RPMI8226 (cell line): ENCODE measurements around the gene MARCHF4.

ENCODE experiments used
- DNase-seq: peaks from one replicate; pipeline ENCODE4 v3.0.0-alpha.2; 2015

Gene MARCHF4, protein sequence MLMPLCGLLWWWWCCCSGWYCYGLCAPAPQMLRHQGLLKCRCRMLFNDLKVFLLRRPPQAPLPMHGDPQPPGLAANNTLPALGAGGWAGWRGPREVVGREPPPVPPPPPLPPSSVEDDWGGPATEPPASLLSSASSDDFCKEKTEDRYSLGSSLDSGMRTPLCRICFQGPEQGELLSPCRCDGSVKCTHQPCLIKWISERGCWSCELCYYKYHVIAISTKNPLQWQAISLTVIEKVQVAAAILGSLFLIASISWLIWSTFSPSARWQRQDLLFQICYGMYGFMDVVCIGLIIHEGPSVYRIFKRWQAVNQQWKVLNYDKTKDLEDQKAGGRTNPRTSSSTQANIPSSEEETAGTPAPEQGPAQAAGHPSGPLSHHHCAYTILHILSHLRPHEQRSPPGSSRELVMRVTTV

DNA sequence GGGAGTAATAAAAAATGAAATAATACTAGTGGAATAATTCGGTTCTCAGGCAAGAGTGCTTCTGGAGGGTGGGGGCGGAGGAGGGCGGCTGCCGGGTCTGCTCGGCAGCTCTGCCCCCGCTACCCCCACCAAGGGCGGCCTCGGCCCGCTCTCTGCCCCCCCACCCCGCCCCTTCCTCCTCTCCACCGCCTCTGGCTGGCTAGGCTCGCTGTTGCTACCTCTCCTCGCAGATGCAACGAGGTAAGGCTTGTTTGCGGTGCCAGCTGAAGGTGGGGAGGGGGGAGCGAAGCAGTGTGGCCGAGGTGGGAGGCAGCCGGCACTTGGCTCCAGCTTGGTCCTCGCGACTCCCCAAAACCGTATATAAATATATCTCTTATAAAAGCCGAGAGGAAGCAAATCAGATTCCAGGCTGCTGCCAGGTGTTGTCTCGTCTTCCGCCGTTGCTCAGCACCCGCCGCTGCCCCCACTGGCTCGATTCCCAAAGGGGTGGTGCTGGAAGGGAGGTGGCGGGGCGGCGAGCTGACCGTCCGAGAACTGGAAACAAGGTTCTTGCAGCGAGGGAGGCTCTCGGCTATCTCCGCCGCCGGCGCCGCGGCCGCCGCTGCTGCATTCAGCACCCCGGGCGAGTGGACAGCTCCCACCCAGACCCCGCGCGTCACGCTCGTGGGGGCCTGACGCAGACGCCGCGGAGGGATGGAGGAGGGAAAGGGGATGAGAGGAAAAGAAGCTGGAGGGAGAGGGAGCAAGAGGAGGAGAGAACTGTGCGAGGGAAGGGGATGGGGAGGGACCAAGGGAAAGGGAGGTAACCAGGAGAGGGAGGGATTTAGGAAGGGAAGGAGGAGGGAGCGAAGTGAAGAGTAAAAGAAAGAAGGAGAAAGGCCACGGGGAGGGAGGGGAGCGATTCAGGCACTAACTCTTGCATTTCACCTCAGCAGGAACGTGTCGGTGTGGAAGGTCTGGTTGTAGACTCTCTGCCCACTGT is at the start of gene MARCHF4:
Gene MARCHF4, minus strand, starts transcription at position 763 of the 982 bp plus-strand sequence. CDS start 2,223 bp downstream, outside the sequence.
- peak; percentile 43 for DNase-seq

DNA sequence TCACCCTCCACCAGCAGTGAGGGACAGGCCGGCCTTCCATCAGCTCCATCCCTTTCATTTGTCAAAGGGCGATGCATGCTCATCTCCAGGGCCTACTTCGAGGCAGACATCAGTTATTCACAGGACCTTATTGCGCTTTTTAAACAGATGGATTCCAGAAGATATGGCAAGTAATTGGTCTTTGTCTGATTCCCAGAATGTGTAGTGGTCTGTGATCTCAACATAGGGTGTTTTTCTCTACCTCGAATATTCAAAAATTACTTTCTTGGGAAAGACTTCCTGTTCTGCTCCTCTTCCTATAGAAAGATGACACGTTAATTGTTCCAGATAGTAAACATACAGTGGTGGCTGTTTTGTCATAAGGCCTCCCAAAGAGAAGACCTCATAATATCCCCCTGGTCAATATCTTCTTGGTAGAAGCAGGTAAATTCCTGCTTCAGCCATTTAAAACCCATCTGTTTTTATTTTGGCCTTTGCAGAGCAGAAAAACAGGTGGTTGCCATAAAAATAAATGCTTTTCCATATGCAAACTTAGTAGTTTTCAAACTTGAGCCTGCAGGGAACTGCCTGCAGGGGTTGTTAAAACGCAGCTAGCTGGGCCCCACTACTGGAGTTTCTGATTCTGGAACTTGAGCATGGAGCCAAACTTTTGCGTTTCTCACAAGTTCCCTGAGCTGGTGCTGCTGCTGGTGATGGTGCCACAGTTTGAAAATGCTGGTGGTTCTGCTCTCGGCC is 48.3 kb upstream of the MARCHF4 start:
- DNase-seq = no peak

DNA sequence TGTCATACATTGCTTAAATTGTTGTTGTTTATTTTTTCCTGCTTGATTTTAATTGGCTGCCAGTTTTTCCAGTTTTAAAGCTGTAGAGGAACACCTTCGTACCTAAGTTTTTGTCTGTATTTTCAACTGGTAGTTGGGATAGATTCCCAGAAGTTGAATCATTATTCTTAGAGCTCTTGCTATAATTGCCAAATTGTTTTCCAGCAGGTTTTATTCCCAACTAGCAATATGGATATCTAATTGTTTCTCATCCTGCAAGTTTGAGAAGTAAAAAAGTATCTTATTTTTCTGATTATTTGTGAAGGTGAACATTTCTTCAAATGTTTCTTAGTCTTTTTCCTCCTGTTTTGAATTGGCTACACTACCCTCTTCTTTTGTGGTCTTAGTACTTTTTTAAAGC is 46.7 kb upstream of the MARCHF4 start:
- no peak for DNase-seq

DNA sequence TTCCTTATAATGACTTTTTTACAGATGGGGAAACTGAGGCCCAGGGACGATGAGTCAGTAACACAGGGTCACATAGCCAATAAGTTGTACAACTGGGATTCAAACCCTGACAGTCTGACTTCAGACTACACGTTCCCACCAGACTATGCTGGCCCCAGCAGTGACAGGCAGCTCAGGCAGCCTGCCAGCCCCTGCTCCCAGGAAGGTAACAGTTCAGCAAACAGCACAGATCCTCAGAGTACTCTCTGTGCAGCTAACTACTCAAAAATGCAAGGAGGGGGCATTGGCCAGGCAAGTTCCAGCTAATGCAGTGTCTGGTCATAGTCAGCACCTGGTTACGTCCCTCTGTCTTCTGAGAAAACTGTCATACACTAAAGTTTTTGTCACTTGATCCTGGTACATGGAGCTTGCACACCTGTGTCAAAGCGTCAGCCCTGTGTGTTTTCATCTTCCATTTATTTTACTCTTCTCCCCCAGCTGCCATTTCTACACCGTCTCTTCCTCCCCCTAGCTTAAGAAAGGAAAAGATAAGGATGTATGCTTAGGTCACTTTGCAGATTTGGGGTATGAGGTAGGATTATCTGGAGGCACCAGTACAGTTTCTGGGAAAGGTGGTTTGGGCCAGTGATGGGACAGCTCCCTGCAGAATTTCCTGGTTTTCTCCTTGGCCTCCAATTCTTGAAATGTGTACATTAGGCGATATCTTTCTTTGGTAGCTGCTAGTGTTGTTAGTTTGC is 44.5 kb upstream of the MARCHF4 start:
- no peak for DNase-seq

DNA sequence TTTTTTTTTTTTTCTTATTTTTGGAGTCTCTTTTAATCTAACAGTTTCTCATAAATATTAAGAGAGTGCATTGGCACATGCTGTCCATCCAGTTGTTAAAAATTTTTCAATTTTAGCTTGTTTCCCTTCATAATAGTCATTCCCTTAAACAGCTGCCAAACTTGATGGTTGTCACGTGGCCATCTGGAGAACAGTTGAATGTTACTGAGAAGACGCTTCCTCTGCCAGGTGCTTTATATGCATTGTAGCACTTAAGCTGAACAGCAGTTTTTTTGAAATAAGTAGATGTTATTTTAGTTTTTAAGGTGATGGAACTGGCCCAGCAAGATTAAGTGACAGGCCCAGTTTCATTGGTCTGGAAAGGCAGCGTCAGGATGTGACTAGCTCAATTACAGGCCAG is 43.3 kb upstream of the MARCHF4 start:
- no peak for DNase-seq

DNA sequence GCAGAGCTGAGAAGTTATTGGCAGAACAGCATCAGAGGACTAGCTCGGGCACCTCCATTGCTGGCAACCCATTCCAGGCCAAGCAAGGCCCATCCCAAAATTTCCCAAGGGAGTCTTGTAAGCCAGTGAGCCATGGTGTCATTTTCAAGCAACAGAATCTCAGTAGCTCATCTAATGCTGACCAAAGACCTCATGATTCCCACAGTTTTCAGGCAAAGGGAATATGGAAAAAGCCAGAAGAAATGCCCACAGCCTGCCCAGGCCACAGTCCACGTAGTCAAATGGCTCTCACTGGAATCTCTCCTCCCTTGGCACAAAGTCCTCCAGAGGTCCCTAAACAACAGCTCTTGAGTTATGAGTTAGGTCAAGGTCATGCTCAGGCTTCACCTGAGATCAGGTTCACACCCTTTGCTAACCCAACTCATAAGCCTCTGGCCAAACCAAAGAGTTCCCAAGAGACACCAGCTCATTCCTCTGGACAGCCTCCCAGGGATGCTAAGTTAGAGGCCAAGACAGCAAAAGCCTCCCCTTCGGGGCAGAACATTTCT is 42.6 kb upstream of the MARCHF4 start:
- DNase-seq = no peak

DNA sequence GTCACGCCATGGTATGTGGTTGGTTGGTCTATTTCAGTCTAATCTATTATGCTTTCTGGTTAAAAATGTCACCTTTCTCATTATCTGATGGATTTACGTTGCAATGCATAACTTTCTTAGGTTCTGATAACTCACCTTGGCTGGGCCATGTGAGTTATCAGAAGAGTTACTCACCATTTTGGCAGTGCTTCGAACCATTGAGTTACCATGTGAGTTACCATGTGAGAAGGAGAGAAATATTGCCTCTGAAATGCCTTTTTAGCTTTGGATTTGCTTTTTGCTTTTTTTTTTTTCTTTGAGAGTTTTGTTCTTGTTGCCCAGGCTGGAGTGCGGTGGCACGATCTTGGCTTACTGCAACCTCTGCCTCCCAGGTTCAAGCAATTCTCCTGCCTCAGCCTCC is 41.6 kb upstream of the MARCHF4 start:
- no peak for DNase-seq

DNA sequence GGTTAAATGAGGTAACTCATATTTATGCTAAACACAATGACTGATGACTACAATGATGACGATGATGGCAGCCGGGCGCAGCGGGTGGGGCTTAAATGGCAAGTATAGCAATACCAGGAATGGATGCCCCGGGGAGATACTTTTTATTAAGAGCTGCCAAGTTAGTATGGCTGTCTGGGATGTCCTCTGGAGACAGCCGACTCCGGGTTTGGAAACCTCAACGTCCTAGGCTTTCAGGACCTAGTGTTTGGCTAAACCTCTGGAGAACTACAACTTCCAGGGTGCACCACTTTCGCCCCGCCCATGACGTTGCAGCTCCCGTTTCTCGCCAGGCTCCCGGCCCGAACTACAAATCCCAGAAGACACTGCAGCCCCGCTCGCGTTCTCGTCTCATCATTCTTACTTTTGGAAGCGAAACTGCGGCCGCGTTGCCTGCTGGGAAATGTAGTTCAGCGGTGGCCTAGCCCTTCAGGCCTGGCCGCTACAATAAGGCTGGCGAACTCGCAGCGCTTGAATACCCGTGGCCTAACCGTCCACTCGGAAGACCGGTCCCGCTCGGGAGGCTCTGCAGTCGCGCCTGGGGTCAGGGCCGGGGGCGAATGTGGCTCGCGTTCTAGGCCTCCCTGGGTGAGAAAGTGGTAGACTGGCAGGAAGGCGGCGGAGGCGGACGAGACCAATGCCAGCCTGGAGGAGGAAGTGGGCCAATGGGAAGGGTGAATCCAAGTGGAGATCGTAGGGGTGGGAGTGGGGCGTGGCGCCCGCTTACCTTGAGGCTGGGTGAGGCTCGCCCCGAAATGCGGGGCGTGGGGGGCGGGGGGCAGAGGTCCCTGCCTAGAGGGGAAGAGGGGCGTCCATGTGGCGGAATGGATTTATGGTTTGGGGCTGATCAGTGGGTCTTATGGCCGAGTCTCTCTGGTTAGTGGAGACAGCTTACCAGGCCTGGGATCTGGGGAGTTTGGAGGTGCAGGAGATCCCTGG is 40.0 kb upstream of the MARCHF4 start, which contains the start of gene SMARCAL1:
Gene SMARCAL1, plus strand, starts transcription at position 463 of the 978 bp plus-strand sequence. CDS start 2,221 bp downstream, outside the sequence.
- DNase-seq = peak; percentile 95

DNA sequence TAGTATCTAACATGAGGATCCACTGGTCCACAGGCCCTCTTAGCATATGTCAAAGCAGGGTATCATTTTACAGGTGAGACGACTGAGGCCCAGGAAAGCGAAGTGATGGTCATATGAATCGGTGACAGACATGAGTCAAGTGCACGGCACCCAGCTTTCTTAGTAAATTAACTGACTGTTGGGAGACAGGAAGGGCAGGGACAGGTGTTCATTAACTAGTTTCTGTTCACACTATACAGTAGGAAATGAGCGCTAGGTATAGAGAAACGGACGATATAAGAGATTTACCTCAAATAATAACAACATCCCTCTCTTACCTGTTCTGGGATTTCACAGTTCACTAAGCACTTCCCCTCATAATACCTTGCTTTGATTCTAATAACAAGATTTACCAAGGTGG is 38.3 kb upstream of the MARCHF4 start:
- no peak for DNase-seq

DNA sequence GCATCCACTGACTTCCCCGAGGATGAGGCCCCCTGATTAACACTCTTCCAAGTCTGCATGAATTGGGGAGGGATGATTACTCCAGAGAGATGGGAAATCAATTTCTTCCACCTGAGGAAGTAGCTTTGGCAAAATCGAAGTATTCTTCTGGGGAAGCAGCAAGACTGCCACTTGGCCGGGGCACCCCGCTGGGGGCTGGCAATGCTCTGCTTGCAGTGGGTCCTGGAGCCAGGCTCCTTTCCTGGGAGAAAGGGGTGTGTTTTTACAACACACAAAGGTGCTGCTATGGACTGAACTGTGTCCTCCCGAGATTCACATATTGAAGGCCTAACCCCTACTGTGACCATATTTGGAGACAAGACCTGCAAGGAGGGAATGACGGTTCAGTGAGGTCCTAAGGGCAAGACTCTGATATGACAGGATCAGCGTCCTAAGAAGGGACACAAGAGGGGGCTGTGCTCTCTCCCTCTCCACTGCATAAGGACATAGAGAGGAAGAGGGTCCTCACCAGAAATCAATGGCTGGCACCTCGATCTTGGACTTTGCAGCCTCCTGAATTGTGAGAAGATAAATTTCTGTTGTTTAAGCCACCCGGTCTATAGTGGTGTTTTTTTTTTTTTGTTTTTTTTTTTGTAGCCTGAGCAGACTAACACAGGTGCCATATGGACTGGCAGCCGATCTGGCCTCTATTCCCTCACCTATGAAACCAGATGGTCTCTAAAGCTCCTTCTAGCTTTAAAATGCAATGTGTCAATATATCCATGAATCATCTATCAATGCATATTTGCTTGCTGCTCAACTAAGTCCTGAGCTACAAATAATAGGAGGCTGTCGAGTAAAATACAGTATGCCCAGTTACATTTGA is 36.4 kb upstream of the MARCHF4 start:
- no peak for DNase-seq

DNA sequence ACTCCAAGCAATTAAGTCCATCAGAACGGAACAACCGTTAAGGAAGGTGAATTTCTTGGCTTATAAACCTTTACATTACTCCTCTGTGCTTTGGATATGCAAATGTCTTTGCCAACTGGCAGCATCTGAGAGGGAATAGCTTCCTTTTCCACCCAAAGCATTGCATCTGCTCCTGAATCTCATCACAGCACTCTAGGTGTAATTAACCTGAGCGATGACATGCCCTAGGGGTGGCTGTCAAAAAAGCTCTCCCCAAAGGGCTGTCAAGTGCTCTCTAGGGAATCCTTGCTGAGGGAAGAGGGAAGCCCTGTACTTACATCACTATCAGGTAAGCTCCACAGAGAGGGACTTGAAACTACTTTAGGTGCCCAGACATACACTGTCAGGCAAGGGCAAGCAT is 34.5 kb upstream of the MARCHF4 start:
- DNase-seq = no peak

DNA sequence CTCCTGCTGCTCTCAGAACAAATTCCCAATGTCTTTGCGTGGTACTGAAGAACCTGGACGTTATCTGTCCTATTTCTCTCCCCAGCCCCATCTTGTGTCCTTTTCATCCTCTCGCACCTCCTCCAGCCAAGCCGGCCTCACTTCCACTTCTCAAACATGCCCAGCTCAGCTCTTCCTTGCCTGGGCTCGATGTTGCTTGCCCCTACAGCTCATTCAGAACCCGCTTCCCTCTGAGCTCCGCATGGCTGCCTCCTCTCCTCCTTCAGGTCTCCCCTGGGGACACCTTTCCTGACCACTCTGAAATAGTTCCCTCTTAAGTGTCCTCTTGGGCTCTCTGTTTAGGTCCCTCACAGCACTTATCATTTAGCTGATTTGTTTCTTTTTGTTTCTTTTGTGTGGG is 33.3 kb upstream of the MARCHF4 start:
- no peak for DNase-seq

DNA sequence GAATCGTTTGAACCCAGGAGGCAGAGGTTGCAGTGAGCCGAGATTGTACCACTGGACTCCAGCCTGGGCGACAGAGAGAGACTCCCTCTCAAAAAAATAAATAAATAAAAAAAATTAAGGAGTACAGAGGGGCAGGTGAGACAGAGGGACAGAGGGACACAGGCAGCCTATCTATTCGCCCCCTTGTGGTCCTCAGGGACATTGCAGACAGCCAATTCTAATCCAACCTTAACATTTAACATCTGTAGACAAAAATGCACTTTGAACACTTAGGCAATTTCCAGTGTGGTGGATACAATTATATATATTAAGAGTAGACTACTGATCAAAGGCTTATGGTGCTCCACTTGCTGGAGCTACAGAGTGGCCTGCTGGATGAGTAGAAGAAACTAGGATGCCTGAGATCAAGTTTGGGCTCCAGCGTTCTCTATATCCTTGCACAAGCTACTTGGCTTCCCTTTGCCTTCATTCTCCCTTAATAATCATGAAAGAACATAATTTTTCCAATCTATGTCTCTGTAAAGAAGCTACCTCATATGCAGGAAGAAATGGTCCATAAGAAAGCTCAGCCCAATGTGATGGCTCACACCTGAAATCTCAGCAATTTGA is 31.8 kb upstream of the MARCHF4 start:
- peak; percentile 11 for DNase-seq

DNA sequence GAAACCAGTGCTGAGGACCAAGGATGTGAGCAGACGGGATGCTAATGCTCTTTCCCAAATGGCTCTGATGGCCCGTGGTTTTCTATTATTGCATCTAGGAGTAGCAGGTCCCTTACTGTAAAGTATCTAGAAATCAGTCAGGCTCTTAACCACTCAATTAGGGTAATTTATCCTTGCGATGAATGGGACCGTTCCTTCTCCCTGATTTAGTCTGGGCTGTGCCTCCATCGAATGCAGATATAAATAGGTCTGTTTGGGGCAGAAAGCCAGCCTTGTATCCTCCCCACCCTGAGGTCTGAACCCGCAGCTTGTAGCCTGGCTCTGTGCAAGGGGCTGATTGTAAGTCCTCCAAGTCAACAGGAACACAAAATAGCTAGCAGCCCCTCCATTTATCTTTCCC is 30.5 kb upstream of the MARCHF4 start:
- DNase-seq = no peak

DNA sequence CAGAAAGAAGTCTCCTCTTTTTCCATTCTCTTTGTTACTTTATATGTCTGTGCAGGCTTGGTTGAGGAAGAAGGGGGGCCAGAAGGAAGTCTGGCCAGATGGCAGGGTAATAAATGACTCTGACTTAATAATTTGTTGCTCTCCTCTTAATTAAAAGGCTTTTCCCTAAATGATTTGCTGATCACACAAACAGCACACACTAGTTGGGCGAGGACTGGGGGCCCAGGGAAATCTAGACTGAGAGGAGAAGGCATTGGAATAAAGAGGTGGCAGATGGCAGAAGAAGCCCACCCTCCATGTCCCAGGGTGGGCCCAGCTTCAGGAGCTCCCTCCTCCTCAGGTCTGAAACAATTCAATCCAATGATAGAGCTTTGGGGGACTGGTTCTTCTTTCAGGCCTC is 27.3 kb upstream of the MARCHF4 start:
- no peak for DNase-seq

DNA sequence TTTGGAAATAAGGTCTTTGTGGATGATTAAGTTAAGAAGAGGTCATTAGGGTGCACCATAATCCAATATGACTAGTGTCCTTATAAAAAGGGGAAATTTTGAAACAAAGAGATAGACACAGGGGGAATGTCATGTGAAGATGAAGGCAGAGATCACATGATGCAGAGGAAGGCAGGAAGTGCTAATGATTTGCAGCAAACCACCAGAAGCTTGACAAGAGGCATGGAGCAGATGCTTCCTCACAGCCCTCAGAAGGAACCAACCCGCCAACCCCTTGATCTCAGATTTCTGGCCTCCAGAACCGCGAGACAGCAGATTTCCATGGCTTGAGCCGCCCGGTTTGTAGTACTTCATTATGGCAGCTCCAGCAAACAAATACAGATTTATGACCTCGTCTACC is 22.6 kb upstream of the MARCHF4 start:
- no peak for DNase-seq

DNA sequence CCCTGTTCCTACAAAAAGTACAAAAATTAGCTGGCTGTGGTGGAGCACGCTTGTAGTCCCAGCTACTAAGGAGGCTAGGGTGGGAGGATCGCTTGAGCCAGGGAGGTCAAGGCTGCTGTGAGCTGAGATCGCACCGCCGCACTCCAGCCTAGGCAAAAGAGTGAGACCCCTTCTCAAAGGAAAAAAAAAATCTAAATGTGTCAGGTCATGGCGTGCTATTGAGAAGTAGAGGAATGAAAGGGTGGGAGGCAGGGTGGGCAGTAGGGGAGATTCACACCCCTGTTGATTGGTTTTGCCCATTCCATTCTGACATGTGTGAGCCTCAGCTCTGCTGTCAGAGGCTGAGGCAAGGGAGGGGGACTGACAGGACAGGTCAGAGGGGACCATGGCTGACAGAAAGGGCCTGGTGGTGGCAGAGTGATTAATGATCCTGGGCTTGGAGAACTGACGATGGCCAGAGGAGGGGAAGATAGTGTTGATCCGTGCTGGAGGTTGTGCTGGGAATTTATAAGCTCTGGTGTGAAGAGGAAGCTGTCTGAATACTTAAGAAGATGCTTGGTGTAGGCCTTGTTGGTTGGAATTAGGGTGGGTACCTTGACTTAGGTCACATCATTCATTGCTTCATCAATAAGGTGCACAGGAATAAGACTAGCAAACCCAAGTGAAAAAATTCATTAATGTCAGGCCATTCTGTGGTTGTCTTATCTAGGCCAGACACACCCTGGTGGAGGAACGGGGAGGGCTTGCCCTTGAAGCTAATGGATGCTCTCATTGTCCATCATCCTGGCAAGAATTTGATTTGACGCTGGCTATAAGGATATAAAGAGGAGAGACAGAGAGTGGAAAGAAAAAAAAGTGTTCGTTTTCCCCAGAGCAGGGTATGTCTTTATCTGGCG is 20.9 kb upstream of the MARCHF4 start:
- no peak for DNase-seq

DNA sequence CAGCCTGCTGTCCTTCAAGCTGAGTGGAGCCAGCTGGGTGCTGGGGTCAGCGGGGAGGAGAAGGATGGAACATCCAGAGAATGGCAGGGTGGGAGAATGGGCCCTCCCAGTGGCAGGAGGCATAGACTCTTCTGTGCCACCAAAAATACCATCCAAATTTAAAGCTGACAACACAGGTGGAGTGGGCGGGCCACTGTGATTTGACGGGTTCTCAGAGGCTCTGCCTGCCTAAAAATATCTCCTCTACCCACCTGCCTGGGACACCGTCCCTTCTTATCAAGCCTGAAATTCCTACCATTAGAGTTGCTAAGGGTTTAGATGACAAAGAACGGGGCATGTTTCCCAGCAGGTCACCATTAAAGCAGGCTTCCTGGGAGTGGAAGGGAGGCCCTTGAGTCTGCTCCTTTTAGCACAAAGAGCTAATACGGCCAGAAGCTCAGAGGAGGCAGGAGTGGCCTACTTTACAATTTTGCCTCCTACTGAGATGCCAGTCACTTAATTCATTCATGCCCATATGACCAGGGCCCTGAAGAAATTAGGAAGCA is 19.8 kb upstream of the MARCHF4 start:
- no peak for DNase-seq
